ENCODE measurements around the gene CIAO2B. TPM values are rescaled to one million over a fixed set of nuclear protein-coding genes. Genes with fewer than 3 reads are reported as not detected.

Gene CIAO2B
- total RNA-seq, 1 donor from 2014 or later = 55.5 TPM

- H3K36me3 ChIP-seq = peaks cover 3% of the 10 kb centered on the region
- Mint-ChIP-seq H3K27ac (no peak overlapping the region), H3K4me1 (peaks cover 2% of the 10 kb centered on the region), H3K36me3 (peaks cover 5% of the 10 kb centered on the region), H3K27me3 (ENCODE audit: insufficient read depth, low read depth) (peaks cover 2% of the 10 kb centered on the region), H3K4me3 (no peak overlapping the region), H3K9me3 (no peaks in the 10 kb centered on the region)
- no peak overlapping the region for H3K9ac ChIP-seq
- H2AFZ ChIP-seq (replicated peaks) = no peak overlapping the region
- no peaks in the 10 kb centered on the region for H3F3A ChIP-seq (ENCODE audit: low read depth)
- no peak overlapping the region for H3K4me3 ChIP-seq
- H3K27me3 ChIP-seq = no peaks in the 10 kb centered on the region
- no peak for DNase-seq (ENCODE audit: low spot score)
- H3K27ac ChIP-seq = no peak overlapping the region
- H3K4me1 ChIP-seq = no peaks in the 10 kb centered on the region
- H3K9me3 ChIP-seq (ENCODE audit: low read depth) = no peaks in the 10 kb centered on the region
- no peaks in the 10 kb centered on the region for H3K79me2 ChIP-seq (ENCODE audit: low read depth)
- no peak overlapping the region for H3K4me2 ChIP-seq
- H4K20me1 ChIP-seq (ENCODE audit: low read depth) = peaks cover 14% of the 10 kb centered on the region
- TF ChIP-seq EZH2 (IDR thresholded peaks at IDR 0.05) (no peak), EZH2phosphoT487 (IDR thresholded peaks at IDR 0.05) (no peak), CTCF (IDR thresholded peaks at IDR 0.05) (no peak)
Measured at GRCh38 chr16:66890799-66891198, 43.4 kb downstream of the CIAO2B start.

GRCh38 chr16:66889622-66890021, 44.6 kb downstream of the CIAO2B start:
- no peak for TF ChIP-seq CTCF (IDR thresholded peaks at IDR 0.05)
- no peak for TF ChIP-seq EZH2phosphoT487 (IDR thresholded peaks at IDR 0.05)
- no peak for TF ChIP-seq EZH2 (IDR thresholded peaks at IDR 0.05)
- H3K27ac ChIP-seq = no peak overlapping the region
- peaks cover 2% of the 10 kb centered on the region for H3K27me3 Mint-ChIP-seq (ENCODE audit: insufficient read depth, low read depth)

GRCh38 chr16:66888647-66889615, 45.3 kb downstream of the CIAO2B start:
- Histone ChIP-seq H3K4me1 (no peaks in the 10 kb centered on the region), H3K27ac (no peak overlapping the region), H3K9me3 (ENCODE audit: low read depth) (no peaks in the 10 kb centered on the region), H2AFZ (replicated peaks) (no peak overlapping the region), H3K4me2 (no peak overlapping the region), H3K79me2 (ENCODE audit: low read depth) (no peaks in the 10 kb centered on the region), H3K36me3 (peaks cover 3% of the 10 kb centered on the region), H3K9ac (no peak overlapping the region), H3F3A (ENCODE audit: low read depth) (no peaks in the 10 kb centered on the region), H3K4me3 (no peak overlapping the region), H3K27me3 (no peaks in the 10 kb centered on the region), H4K20me1 (ENCODE audit: low read depth) (peaks cover 16% of the 10 kb centered on the region)
- Mint-ChIP-seq H3K4me1 (no peaks in the 10 kb centered on the region), H3K9me3 (no peaks in the 10 kb centered on the region), H3K36me3 (peaks cover 18% of the 10 kb centered on the region), H3K27me3 (ENCODE audit: insufficient read depth, low read depth) (peaks cover 2% of the 10 kb centered on the region), H3K27ac (no peak overlapping the region), H3K4me3 (no peak overlapping the region)
- TF ChIP-seq EZH2 (IDR thresholded peaks at IDR 0.05) (no peak), EZH2phosphoT487 (IDR thresholded peaks at IDR 0.05) (no peak), CTCF (IDR thresholded peaks at IDR 0.05) (no peak)
- no peak for DNase-seq (ENCODE audit: low spot score)

More at GRCh38 chr16:66889622-66890021, 44.6 kb downstream of the CIAO2B start:
- no peaks in the 10 kb centered on the region for H3K79me2 ChIP-seq (ENCODE audit: low read depth)
- no peak overlapping the region for H3K4me3 Mint-ChIP-seq
- H3K4me1 Mint-ChIP-seq = no peaks in the 10 kb centered on the region
- peaks cover 3% of the 10 kb centered on the region for H3K36me3 ChIP-seq
- peaks cover 14% of the 10 kb centered on the region for H3K36me3 Mint-ChIP-seq
- H4K20me1 ChIP-seq (ENCODE audit: low read depth) = peaks cover 16% of the 10 kb centered on the region
- H3K9ac ChIP-seq = no peak overlapping the region
- H3K9me3 ChIP-seq (ENCODE audit: low read depth) = no peaks in the 10 kb centered on the region
- H3K4me1 ChIP-seq = no peaks in the 10 kb centered on the region
- H3K4me2 ChIP-seq = no peak overlapping the region
- H3K27ac Mint-ChIP-seq = no peak overlapping the region
- no peak overlapping the region for H3K4me3 ChIP-seq
- no peaks in the 10 kb centered on the region for H3K27me3 ChIP-seq
- no peaks in the 10 kb centered on the region for H3K9me3 Mint-ChIP-seq
- DNase-seq (ENCODE audit: low spot score) = no peak
- H2AFZ ChIP-seq (replicated peaks) = no peak overlapping the region
- no peaks in the 10 kb centered on the region for H3F3A ChIP-seq (ENCODE audit: low read depth)
